Dendritic cell treated with granulocyte-macrophage colony-stimulating factor and Interleukin-4, amounts not matched to agents 40 ng/mL and 50 ng/mL, for 4 days (primary cell): ENCODE data around the gene CDC20B.

Experiments used
- H3K27ac Mint-ChIP-seq: one replicate; pipeline ENCODE4 v1.8.0; 2022; ENCODE audit warnings: mild to moderate bottlenecking, mixed read lengths
- H3K27me3 Mint-ChIP-seq: one replicate; pipeline ENCODE4 v1.8.0; 2022; ENCODE audit warnings: mild to moderate bottlenecking, mixed read lengths
- H3K36me3 Mint-ChIP-seq: one replicate; pipeline ENCODE4 v1.8.0; 2022; ENCODE audit warnings: low read depth, mixed read lengths
- H3K4me1 Mint-ChIP-seq: one replicate; pipeline ENCODE4 v1.8.0; 2022; ENCODE audit warnings: low read depth, mixed read lengths
- H3K4me3 Mint-ChIP-seq: one replicate; pipeline ENCODE4 v1.8.0; 2022; ENCODE audit warnings: mild to moderate bottlenecking, moderate library complexity, mixed read lengths
- H3K9me3 Mint-ChIP-seq: one replicate; pipeline ENCODE4 v1.8.0; 2022; ENCODE audit warnings: mixed read lengths
- intact Hi-C: fragments of 100-400 bp; cut with micrococcal nuclease; formaldehyde crosslinking; loops from one replicate; pipeline ENCODE4 v1.15.0; 2022

The CDC20B gene, protein sequence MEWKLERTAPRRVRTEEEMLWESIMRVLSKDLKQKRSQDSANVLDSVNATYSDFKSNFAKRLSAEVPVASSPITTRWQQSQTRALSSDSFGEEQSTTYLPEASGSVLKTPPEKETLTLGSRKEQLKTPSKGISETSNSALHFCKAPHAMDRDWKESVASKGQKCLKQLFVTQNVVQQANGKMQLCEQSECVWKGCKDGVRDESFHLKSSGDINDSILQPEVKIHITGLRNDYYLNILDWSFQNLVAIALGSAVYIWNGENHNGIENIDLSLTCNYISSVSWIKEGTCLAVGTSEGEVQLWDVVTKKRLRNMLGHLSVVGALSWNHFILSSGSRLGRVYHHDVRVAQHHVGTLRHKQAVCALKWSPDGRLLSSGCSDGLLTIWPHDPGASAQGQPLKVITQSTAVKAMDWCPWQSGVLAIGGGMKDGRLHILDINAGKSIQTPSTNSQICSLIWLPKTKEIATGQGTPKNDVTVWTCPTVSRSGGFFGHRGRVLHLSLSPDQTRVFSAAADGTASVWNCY

DNA sequence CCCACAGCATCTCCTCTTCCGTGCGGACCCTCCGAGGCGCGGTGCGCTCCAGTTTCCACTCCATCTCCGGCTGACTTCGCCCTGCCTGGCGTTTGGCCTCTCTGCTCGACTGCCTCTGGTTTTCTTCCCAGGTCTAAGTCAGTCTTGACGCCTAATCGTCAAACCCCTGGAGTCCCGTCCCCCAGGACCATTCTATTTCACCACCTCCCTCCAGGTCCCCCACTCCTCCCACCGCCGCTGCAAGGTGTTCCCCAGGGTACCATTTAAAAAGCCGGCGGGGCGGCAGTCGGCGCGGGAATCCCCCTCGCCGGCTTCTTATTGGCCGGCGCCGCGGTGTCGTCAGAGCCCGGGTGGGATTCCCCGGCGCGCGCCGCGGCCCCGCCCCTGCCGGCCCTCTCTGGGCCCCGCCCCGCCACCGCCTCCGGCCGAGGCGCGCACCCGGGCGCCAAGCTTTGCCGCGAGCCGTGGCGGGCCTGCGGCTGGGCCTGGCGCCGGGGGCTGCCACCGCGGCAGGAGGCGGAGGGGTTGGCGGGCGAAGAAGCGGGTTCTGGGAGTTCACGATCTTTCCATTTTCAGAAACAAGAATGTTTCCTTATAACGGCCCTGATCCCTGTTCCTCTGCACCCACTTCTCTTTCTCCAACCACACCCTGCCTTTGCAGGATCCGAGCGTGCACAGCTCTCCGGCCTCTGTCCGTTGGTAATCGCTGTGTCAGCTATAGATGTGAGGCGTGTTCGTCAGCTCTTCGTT, at the start of gene CDC20B:
TSS of gene CDC20B (minus strand) at position 241 of the 750 bp plus-strand sequence. CDS start at position 64, 177 bp downstream.
- H3K27me3 Mint-ChIP-seq, result peaks cover 66% of the 10 kb centered on the region

DNA sequence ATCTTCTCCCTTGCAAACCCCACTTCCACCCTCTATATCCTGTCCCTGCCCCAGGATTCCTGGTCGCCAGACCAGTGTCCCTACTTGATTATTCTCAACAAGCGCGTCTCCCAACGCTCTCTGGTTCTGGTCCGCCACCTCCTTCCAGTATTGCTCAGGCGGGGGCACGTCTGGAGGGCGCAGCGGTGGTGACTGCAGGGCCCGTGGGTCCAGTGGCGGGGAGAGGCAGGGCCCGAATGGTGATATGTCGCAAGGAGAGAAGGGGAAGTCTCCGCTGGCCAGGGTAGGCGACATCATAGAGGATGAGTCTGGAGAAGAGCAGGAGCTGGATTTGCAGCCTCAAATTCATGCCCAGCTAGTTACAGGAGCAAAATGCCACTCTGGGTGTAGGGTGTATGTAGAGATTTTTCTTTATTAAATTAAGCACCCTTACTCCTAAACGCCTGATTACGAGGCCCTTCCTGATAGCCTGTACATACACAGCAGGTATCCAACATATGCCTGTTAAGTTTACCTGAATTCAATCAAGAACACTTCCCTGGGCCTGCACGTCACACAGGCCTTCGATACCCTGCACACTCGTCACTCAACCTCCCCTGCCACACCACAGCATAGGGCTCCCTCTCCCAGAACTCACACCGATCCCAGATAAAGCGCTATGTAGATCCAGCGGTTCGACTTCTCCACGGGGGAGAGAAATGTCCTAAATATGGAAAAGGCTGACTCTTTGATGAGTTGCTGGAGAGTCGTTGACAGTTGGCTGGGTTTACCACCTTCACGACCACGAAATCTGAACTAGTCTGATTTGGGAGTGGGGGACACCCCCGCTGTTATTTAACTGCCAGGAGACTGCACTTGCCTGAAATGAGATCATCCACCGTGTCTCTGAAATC, 49.4 kb upstream of the CDC20B start:
- Mint-ChIP-seq H3K36me3 (no peaks in the 10 kb centered on the region), H3K4me3 (no peak overlapping the region), H3K4me1 (peaks cover 44% of the 10 kb centered on the region), H3K9me3 (no peaks in the 10 kb centered on the region), H3K27ac (no peak overlapping the region), H3K27me3 (peaks cover 92% of the 10 kb centered on the region)
- intact Hi-C loops, result no loop called here

More for the DNA sequence above, at the start of gene CDC20B:
- Mint-ChIP-seq H3K4me3 (peak within 1 kb of the TSS; percentile 83), H3K4me1 (peaks cover 31% of the 10 kb centered on the region), H3K9me3 (no peaks in the 10 kb centered on the region), H3K27ac (peak within 1 kb of the TSS; percentile 77), H3K36me3 (no peaks in the 10 kb centered on the region)
- intact Hi-C loops, result loop anchor here (2.0 to 5.0 kb wide), 5 partner anchors 59 to 861 kb away; partner anchors contain the start of genes ARL15, CCNO, DHX29 and MTREX

DNA sequence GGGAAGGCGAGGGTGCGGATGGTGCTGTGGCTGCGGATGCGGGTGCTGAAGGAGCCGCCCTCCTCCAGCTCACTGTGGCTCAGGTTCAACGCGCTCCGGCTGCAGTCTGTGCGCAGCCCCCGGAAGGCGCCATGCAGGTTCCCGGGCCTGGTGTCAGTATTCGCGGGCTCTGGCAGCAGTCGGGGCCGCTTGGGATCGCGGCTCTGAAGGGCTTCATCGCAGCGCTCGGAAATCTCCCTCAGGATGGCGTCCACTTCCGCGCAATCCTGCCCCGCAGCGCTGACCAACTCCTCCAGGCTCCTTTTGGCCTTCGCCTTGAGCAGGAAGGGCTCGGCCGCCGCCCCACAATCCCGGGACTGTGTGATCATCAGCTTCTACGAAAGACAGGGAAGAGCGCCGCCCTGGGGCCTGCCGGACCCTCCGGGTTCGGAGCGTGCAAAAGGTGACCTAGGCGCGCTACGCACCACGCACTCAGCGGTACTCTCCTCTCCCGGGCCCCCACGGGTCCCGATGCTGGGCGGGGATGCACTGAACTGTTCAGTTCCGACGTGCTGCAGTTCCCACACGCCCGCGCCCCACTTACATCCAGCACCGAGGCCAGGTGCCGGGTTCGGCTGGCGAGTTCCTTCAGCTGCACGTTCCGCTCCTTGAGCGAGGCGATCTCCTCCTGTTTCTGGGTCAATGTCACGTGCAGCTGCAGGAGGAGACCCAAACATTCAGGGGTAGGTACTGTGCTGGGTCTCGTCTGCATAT, 47.6 kb upstream of the CDC20B start:
- Mint-ChIP-seq H3K27ac (no peak overlapping the region), H3K4me3 (peak overlapping the region; percentile 53), H3K9me3 (no peaks in the 10 kb centered on the region), H3K27me3 (peaks cover 89% of the 10 kb centered on the region), H3K36me3 (no peaks in the 10 kb centered on the region), H3K4me1 (peaks cover 34% of the 10 kb centered on the region)
- intact Hi-C loops, result no loop called here

DNA sequence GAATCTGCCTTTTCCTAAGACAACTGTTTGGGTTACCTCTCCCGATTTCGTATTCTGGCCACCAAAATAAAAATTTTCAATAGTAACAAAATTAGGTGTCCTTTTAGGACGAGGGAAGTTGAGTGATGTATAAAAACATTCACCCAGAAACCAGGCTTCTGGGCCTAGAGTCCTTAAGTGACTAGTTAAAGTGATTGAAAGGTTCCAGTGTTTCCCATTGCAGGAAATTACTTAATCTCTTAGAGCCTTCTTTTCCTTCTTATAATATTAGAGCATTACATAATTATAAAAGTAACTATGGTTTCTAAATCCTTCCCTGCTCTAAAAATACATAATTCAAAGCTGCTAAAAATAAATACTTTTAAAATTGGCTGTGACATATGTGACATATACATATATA, 46.8 kb upstream of the CDC20B start:
- peaks cover 34% of the 10 kb centered on the region for H3K4me1 Mint-ChIP-seq
- no peaks in the 10 kb centered on the region for H3K36me3 Mint-ChIP-seq
- intact Hi-C loops, result no loop called here
- no peaks in the 10 kb centered on the region for H3K9me3 Mint-ChIP-seq
- no peak overlapping the region for H3K4me3 Mint-ChIP-seq
- no peak overlapping the region for H3K27ac Mint-ChIP-seq
- peaks cover 87% of the 10 kb centered on the region for H3K27me3 Mint-ChIP-seq

DNA sequence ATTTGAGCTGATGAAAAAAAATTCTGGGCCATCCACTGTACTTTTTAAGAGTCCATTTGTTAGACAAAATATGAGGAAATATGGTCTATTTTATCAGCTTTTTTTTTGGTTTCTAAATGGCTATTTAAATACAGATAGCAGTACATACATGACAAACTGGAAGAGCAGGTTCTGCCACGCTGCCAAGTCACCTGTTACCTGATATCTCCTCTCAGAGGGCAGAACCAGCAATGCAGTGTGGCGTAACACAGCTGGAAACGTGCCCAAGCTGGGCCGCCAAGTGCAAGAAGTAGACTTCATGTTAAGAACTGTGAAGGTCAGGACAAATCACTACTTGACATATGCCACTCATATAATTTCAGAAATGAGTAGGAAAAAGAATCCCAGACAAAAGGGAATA, 46.0 kb upstream of the CDC20B start:
- Mint-ChIP-seq H3K4me1 (peaks cover 34% of the 10 kb centered on the region), H3K27me3 (peaks cover 79% of the 10 kb centered on the region), H3K9me3 (no peaks in the 10 kb centered on the region), H3K27ac (no peak overlapping the region), H3K4me3 (no peak overlapping the region), H3K36me3 (no peaks in the 10 kb centered on the region)
- intact Hi-C loops, result no loop called here

DNA sequence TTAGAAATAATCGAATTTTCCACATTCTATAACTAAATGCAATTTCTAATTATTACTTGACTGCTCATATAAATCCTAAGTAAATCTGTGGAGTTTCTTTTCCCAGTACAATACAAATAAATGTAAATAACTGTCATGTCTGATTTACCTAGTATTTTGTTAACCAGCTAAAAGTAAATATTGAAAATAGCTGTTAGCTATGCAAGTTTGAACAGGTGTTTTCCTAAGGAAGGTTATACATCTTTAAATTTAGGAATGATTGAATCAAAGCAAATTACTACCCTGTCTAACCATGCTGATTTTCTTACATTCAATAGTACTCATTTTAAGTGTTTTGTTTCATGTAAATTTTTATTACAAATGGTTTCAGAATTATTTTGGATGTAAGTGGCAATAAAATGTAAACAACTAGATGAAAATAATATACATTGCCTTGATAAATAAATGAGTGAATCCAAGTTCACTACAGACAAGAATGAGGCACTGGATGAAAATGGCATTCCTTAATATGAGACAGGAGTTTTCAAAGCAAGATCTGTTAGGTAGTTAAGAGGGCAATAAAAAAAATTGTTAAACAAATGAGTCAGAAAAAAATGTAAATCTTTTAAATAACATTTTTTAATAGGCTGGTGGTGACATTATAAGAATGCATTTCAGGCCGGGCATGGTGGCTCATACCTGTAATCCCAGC, 38.4 kb upstream of the CDC20B start:
- no peak overlapping the region for H3K27ac Mint-ChIP-seq
- H3K4me3 Mint-ChIP-seq, result no peak overlapping the region
- H3K27me3 Mint-ChIP-seq, result peaks cover 34% of the 10 kb centered on the region
- H3K4me1 Mint-ChIP-seq, result peaks cover 5% of the 10 kb centered on the region
- H3K9me3 Mint-ChIP-seq, result no peaks in the 10 kb centered on the region
- intact Hi-C loops, result no loop called here
- no peaks in the 10 kb centered on the region for H3K36me3 Mint-ChIP-seq

DNA sequence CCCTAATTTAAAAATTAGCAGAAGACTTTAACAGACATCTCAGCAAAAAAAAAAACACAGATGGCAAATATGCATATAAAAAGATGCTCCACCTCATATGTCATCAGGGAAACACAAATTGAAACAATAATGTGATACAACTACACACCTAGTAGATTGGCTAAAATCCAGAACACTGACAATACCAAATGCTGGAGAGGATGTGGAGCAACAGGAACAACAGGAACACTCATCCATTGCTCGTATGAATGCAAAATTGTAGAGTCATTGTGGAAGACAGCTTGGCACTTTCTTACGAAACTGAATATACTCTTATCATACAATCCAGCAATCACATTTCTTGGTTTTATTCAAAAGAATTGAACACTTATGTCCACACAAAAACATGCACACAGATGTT, 32.0 kb upstream of the CDC20B start:
- Mint-ChIP-seq H3K4me1 (peaks cover 5% of the 10 kb centered on the region), H3K4me3 (no peak overlapping the region), H3K36me3 (no peaks in the 10 kb centered on the region), H3K9me3 (no peaks in the 10 kb centered on the region), H3K27me3 (peaks cover 32% of the 10 kb centered on the region), H3K27ac (no peak overlapping the region)
- intact Hi-C loops, result no loop called here

DNA sequence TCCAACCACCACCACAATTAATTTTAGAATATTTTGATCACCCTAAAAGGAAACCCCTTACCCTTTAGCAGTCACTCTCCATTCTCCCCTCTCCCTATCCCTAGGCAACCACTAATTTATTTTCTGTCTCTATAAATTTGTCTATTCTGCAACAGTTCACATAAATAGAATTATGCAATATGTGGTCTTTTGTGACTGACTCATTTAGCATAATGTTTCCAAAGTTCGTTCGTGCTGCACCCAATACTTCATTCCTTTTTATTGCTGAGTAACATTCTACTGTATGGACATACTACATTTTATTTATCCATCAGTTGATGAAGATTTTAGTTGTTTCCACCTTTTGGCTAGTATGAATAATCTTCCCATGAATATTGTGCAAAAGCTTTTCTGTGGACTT, 18.2 kb upstream of the CDC20B start:
- Mint-ChIP-seq H3K4me1 (peaks cover 4% of the 10 kb centered on the region), H3K27ac (no peak overlapping the region), H3K4me3 (no peak overlapping the region), H3K36me3 (no peaks in the 10 kb centered on the region), H3K9me3 (no peaks in the 10 kb centered on the region), H3K27me3 (peaks cover 45% of the 10 kb centered on the region)
- intact Hi-C loops, result no loop called here

DNA sequence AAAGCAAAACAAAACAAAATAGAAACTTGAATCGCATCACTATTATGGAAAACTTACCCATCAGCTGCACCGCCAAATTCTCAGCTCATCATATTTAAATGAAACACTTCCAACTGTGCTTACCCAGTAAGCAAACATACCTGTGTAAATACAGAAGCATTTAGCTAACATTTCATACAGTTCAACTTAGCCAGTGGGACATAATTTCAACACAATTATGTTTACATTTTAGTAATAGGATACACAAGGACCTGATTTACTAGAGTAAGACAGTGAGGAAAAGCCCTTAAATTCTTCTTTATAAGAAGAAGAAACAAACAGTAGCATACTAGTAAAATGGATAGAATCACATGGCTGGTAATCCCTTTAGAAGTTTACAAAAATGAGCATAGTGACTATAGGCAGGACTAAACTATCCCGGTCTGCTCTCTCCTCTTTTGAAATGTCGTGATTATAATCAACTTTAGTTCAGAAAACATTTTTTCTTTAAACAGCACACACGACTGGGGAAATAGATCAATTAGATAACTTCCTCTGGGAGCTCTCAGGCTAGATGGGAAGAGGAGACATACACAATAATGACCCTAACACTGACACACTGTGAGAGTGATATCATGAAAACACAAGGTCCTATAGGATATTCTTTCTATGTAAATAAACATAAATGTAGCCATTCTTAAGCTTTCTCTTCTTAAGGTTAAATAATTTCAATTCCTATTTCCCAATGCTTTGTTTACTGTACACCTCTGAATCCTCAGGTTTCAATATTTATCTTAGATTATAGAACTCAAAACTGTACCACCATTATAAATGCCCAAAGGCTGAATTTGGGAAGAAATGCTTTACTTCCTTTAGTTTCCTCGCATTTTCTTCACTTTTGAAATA, 15.9 kb upstream of the CDC20B start:
- peaks cover 4% of the 10 kb centered on the region for H3K4me1 Mint-ChIP-seq
- no peak overlapping the region for H3K27ac Mint-ChIP-seq

DNA sequence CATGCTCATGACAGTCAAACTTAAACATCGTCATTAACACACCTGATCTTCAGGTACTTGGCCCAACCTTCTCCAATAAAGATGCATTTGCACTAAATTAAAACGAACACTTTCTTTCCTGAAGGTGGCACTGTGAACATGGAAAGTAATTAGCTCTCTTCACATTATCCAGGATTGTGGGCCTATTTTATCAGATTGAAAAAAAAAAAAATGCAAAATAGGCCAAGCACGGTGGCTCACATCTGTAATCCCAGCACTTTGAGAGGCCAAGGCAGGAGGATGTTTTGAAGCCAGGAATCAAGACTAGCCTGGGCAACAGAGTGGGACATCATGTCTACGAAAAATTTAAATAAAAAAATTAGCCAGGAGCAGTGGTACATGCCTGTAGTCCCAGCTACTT, 14.4 kb upstream of the CDC20B start:
- intact Hi-C loops, result no loop called here
- Mint-ChIP-seq H3K27ac (no peak overlapping the region), H3K27me3 (peaks cover 43% of the 10 kb centered on the region), H3K4me1 (peaks cover 4% of the 10 kb centered on the region), H3K4me3 (no peak overlapping the region), H3K36me3 (no peaks in the 10 kb centered on the region), H3K9me3 (no peaks in the 10 kb centered on the region)

More for the DNA sequence above, 15.9 kb upstream of the CDC20B start:
- intact Hi-C loops, result no loop called here
- H3K4me3 Mint-ChIP-seq, result no peak overlapping the region
- H3K27me3 Mint-ChIP-seq, result peaks cover 52% of the 10 kb centered on the region
- H3K9me3 Mint-ChIP-seq, result no peaks in the 10 kb centered on the region
- no peaks in the 10 kb centered on the region for H3K36me3 Mint-ChIP-seq

DNA sequence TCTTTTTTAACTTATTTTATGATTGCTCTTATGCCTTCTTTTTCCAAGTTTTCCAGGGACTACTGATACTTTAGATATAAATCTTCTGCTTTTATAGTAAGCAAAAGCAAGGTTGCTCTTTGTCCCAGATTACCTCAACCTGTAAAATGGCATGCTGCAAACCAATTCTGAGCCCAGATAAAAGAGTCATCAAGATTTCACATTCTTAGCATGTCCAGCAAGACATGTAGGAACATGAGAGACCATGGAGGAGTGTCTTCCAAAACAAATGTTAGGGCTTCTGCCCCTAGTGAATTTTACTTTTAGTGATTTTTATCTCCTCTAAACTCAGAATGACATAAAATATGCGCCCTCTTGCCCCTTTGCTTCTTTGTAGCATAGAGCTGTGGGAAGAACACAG, 7.0 kb upstream of the CDC20B start:
- H3K4me1 Mint-ChIP-seq, result peaks cover 15% of the 10 kb centered on the region
- no peak overlapping the region for H3K4me3 Mint-ChIP-seq
- intact Hi-C loops, result no loop called here
- no peaks in the 10 kb centered on the region for H3K36me3 Mint-ChIP-seq
- H3K9me3 Mint-ChIP-seq, result no peaks in the 10 kb centered on the region
- H3K27ac Mint-ChIP-seq, result no peak overlapping the region
- H3K27me3 Mint-ChIP-seq, result peaks cover 61% of the 10 kb centered on the region

DNA sequence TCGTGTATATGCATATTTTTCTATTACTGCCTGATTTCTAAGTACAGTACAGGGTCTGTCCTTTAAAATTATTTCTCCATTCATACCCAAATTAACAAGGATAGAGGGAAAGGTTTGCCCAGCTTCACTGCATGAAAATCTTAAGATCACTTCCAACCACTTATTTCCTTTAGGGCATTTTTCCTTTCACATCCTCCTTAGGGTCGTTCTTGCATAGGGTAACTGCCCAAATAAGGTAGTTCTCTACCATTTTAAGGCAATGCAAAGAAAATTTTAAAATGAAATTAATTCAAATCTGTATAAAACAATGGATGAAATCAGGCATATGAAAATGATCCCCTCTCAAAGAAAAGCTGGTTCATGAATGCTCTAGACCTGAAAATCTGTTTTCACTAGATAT, 4.1 kb upstream of the CDC20B start:
- Mint-ChIP-seq H3K4me1 (peaks cover 31% of the 10 kb centered on the region), H3K4me3 (no peak overlapping the region), H3K27me3 (peaks cover 70% of the 10 kb centered on the region), H3K9me3 (no peaks in the 10 kb centered on the region), H3K36me3 (no peaks in the 10 kb centered on the region), H3K27ac (no peak overlapping the region)
- intact Hi-C loops, result no loop called here
